Liver (tissue), 9 donors: ENCODE results near the gene POLE2. TPM values are rescaled to one million over a fixed set of nuclear protein-coding genes. Genes with fewer than 3 reads are reported as not detected.

Experiments
- DNase-seq: peaks from one replicate; pipeline ENCODE4 v3.0.0-alpha.2; 2017; ENCODE audit warnings: low spot score
- H3K27ac ChIP-seq, 2 donors: one replicate each; pipeline ENCODE4 v1.7.0; 2013; ENCODE audit warnings: inconsistent platforms in 2 of 2, low read length in 2 of 2, control low read depth in 1 of 2, low read depth in 1 of 2, mild to moderate bottlenecking in 1 of 2
- H3K27me3 ChIP-seq, 4 donors: one replicate each; pipeline versions ENCODE4 v1.6.1 to v1.7.0; 2013; ENCODE audit warnings: low read length in 3 of 4, inconsistent platforms in 1 of 4, mild to moderate bottlenecking in 1 of 4, moderate library complexity in 1 of 4; ENCODE audit not compliant: control insufficient read depth in 4 of 4, insufficient read depth in 4 of 4
- H3K36me3 ChIP-seq, 4 donors: one replicate each; pipeline versions ENCODE4 v1.6.1 to v1.7.0; 2013; ENCODE audit warnings: low read length in 3 of 4, mild to moderate bottlenecking in 3 of 4, low read depth in 1 of 4, moderate library complexity in 1 of 4; ENCODE audit not compliant: control insufficient read depth in 4 of 4, insufficient read depth in 3 of 4
- H3K4me1 ChIP-seq, 4 donors: one replicate each; pipeline versions ENCODE4 v1.6.1 to v1.7.0; 2013; ENCODE audit warnings: low read length in 3 of 4, mild to moderate bottlenecking in 3 of 4, moderate library complexity in 1 of 4; ENCODE audit not compliant: control insufficient read depth in 4 of 4, insufficient read depth in 4 of 4
- H3K4me3 ChIP-seq, 3 donors: one replicate each; pipeline versions ENCODE4 v1.6.1 to v1.7.0; 2013; ENCODE audit warnings: low read length in 3 of 3, control low read depth in 1 of 3, low read depth in 1 of 3, mild to moderate bottlenecking in 1 of 3
- H3K9ac ChIP-seq, 2 donors: one replicate each; pipeline ENCODE4 v1.7.0; 2013; ENCODE audit warnings: low read length in 2 of 2, mild to moderate bottlenecking in 2 of 2, moderate library complexity in 2 of 2, control low read depth in 1 of 2, low read depth in 1 of 2
- H3K9me3 ChIP-seq, 4 donors: one replicate each; pipeline versions ENCODE4 v1.6.1 to v1.7.0; 2013; ENCODE audit warnings: low read length in 3 of 4; ENCODE audit not compliant: control insufficient read depth in 4 of 4
- EGR1 ChIP-seq, 2 donors: IDR thresholded peaks; 2 replicates each; pipeline ENCODE4 v1.6.1; 2016 to 2018; ENCODE audit warnings: antibody characterized with exemption in 2 of 2, low read depth in 2 of 2
- FOXA1 ChIP-seq: IDR thresholded peaks from 2 replicates; pipeline ENCODE4 v1.6.1; 2016; ENCODE audit warnings: antibody characterized with exemption
- FOXA2 ChIP-seq: IDR thresholded peaks from 2 replicates; pipeline ENCODE4 v1.6.1; 2016; ENCODE audit warnings: antibody characterized with exemption
- GABPA ChIP-seq, 2 donors: IDR thresholded peaks in 1 of 2; conservative IDR thresholded peaks in 1 of 2; 2 replicates each; pipeline ENCODE4 v1.6.1; 2016; ENCODE audit warnings: antibody characterized with exemption in 2 of 2, mild to moderate bottlenecking in 1 of 2, moderate library complexity in 1 of 2
- HNF4A ChIP-seq, 2 donors: conservative IDR thresholded peaks; 2 replicates each; pipeline ENCODE4 v1.6.1; 2016; ENCODE audit warnings: antibody characterized with exemption in 2 of 2, mild to moderate bottlenecking in 2 of 2
- HNF4G ChIP-seq: IDR thresholded peaks from 2 replicates; pipeline ENCODE4 v1.6.1; 2016; ENCODE audit warnings: antibody characterized with exemption
- JUND ChIP-seq, 2 donors: IDR thresholded peaks; 2 replicates each; pipeline ENCODE4 v1.6.1; 2016; ENCODE audit warnings: antibody characterized with exemption in 2 of 2
- NR2F2 ChIP-seq: IDR thresholded peaks from 2 replicates; pipeline ENCODE4 v1.6.1; 2016; ENCODE audit warnings: antibody characterized with exemption
- RAD21 ChIP-seq, 2 donors: IDR thresholded peaks; 2 replicates each; pipeline ENCODE4 v1.6.1; 2016; ENCODE audit warnings: antibody characterized with exemption in 2 of 2, mild to moderate bottlenecking in 2 of 2
- RXRA ChIP-seq, 2 donors: IDR thresholded peaks; 2 replicates each; pipeline ENCODE4 v1.6.1; 2017 to 2018; ENCODE audit warnings: antibody characterized with exemption in 2 of 2, mild to moderate bottlenecking in 1 of 2
- SP1 ChIP-seq: IDR thresholded peaks from 2 replicates; pipeline ENCODE4 v1.6.1; 2018; ENCODE audit warnings: antibody characterized with exemption, mild to moderate bottlenecking
- TAF1 ChIP-seq: conservative IDR thresholded peaks from 2 replicates; pipeline ENCODE4 v1.6.1; 2016; ENCODE audit warnings: antibody characterized with exemption, mild to moderate bottlenecking
- WGBS: extraction: QIAGEN DNeasy Blood & Tissue Kit; methylation state at CpG from one replicate; pipeline ENCODE4 v1.1.7; 2013; 5-methylcytosine and 5-hydroxymethylcytosine counted together
- polyA plus RNA-seq, 2 donors: library from polyadenylated mRNA; stranded (reverse) in 1 of 2; unstranded in 1 of 2; fragments of 200-250 nt in 1 of 2; fragments of >200 nt in 1 of 2; fragmentation: Nextera tagmentation in 1 of 2; extraction: Ambion mirVana in 1 of 2; gene quantifications; one replicate each; pipeline versions ENCODE4 v1.2.1 to v1.2.3, GENCODE V29; 2013 to 2015
- total RNA-seq, 2 donors: library from RNA; depleted of rRNA; stranded (reverse); fragments of >200 nt; gene quantifications; one replicate each; pipeline ENCODE4 v1.2.3, GENCODE V29; 2014
- TF ChIP-seq, protein P1 (sequence below): IDR thresholded peaks from 2 replicates; pipeline ENCODE4 v1.6.1; 2016; ENCODE audit warnings: antibody characterized with exemption
- TF ChIP-seq, protein P2 (sequence below): IDR thresholded peaks from 2 replicates; pipeline ENCODE4 v1.6.1; 2016; ENCODE audit warnings: antibody characterized with exemption
- TF ChIP-seq, protein P3 (sequence below): IDR thresholded peaks from 2 replicates; pipeline ENCODE4 v1.6.1; 2016; ENCODE audit warnings: antibody characterized with exemption, mild to moderate bottlenecking
- TF ChIP-seq, protein P4 (sequence below): IDR thresholded peaks from 2 replicates; pipeline ENCODE4 v1.6.1; 2016; ENCODE audit warnings: antibody characterized with exemption
- TF ChIP-seq, protein P5 (sequence below): fragments of 150-350 bp; IDR thresholded peaks from 2 replicates; pipeline ENCODE4 v1.5.1; 2017; ENCODE audit warnings: improper control_type of control experiment, low read depth, low read length; ENCODE audit not compliant: missing input control
- donor health status: healthy.
- donor health status: healthy.
- donor health status: healthy.
- donor health status: healthy.
- donor health status: healthy.

The POLE2 gene
- total and polyA plus RNA-seq, 4 donors = 1.3 to 16.5 (median 1.7) TPM

DNA sequence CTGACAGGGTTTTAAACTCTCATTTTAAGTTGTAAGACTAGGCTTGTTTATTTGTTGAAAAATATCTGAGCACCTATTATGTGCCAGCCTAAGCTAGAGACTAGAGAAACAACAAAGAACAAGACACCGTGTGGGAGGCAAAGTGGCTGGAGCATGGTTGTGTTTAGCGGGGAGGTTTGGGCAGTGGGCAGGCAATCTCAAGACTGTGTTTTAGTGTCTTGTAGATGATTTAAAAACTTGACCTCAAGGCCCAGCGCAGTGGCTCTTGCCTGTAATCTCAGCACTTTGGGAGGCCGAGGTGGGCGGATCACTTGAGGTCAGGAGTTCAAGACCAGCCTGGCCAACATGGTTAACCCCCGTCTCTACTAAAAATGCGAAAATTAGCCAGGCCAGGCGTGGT, 75.3 kb downstream of the POLE2 start:
- Histone ChIP-seq H3K4me1 (peaks cover 0 to 6% (median 1%) of the 10 kb centered on the region in 4 donors), H3K9me3 (no peaks in the 10 kb centered on the region), H3K4me3 (no peak overlapping the region), H3K36me3 (no peaks in the 10 kb centered on the region), H3K27me3 (no peaks in the 10 kb centered on the region), H3K27ac (no peak overlapping the region), H3K9ac (no peak overlapping the region)
- WGBS = 93% methylated on average over 8 of the region's 8 CpGs
- TF ChIP-seq, protein P1, sequence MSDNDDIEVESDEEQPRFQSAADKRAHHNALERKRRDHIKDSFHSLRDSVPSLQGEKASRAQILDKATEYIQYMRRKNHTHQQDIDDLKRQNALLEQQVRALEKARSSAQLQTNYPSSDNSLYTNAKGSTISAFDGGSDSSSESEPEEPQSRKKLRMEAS = no peak
- TF ChIP-seq, protein P2, sequence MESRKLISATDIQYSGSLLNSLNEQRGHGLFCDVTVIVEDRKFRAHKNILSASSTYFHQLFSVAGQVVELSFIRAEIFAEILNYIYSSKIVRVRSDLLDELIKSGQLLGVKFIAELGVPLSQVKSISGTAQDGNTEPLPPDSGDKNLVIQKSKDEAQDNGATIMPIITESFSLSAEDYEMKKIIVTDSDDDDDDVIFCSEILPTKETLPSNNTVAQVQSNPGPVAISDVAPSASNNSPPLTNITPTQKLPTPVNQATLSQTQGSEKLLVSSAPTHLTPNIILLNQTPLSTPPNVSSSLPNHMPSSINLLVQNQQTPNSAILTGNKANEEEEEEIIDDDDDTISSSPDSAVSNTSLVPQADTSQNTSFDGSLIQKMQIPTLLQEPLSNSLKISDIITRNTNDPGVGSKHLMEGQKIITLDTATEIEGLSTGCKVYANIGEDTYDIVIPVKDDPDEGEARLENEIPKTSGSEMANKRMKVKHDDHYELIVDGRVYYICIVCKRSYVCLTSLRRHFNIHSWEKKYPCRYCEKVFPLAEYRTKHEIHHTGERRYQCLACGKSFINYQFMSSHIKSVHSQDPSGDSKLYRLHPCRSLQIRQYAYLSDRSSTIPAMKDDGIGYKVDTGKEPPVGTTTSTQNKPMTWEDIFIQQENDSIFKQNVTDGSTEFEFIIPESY = no peak
- TF ChIP-seq HNF4A (conservative IDR thresholded peaks at IDR 0.05) (no peak), FOXA2 (no peak), RAD21 (IDR thresholded peaks at IDR 0.05) (no peak), HNF4G (no peak), JUND (IDR thresholded peaks at IDR 0.05) (no peak), TAF1 (no peak)
- TF ChIP-seq, protein P3, sequence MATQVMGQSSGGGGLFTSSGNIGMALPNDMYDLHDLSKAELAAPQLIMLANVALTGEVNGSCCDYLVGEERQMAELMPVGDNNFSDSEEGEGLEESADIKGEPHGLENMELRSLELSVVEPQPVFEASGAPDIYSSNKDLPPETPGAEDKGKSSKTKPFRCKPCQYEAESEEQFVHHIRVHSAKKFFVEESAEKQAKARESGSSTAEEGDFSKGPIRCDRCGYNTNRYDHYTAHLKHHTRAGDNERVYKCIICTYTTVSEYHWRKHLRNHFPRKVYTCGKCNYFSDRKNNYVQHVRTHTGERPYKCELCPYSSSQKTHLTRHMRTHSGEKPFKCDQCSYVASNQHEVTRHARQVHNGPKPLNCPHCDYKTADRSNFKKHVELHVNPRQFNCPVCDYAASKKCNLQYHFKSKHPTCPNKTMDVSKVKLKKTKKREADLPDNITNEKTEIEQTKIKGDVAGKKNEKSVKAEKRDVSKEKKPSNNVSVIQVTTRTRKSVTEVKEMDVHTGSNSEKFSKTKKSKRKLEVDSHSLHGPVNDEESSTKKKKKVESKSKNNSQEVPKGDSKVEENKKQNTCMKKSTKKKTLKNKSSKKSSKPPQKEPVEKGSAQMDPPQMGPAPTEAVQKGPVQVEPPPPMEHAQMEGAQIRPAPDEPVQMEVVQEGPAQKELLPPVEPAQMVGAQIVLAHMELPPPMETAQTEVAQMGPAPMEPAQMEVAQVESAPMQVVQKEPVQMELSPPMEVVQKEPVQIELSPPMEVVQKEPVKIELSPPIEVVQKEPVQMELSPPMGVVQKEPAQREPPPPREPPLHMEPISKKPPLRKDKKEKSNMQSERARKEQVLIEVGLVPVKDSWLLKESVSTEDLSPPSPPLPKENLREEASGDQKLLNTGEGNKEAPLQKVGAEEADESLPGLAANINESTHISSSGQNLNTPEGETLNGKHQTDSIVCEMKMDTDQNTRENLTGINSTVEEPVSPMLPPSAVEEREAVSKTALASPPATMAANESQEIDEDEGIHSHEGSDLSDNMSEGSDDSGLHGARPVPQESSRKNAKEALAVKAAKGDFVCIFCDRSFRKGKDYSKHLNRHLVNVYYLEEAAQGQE = no peak
- TF ChIP-seq, protein P4, sequence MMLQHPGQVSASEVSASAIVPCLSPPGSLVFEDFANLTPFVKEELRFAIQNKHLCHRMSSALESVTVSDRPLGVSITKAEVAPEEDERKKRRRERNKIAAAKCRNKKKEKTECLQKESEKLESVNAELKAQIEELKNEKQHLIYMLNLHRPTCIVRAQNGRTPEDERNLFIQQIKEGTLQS = no peak
- TF ChIP-seq, protein P5, sequence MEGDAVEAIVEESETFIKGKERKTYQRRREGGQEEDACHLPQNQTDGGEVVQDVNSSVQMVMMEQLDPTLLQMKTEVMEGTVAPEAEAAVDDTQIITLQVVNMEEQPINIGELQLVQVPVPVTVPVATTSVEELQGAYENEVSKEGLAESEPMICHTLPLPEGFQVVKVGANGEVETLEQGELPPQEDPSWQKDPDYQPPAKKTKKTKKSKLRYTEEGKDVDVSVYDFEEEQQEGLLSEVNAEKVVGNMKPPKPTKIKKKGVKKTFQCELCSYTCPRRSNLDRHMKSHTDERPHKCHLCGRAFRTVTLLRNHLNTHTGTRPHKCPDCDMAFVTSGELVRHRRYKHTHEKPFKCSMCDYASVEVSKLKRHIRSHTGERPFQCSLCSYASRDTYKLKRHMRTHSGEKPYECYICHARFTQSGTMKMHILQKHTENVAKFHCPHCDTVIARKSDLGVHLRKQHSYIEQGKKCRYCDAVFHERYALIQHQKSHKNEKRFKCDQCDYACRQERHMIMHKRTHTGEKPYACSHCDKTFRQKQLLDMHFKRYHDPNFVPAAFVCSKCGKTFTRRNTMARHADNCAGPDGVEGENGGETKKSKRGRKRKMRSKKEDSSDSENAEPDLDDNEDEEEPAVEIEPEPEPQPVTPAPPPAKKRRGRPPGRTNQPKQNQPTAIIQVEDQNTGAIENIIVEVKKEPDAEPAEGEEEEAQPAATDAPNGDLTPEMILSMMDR = no peak
- no peak for DNase-seq

DNA sequence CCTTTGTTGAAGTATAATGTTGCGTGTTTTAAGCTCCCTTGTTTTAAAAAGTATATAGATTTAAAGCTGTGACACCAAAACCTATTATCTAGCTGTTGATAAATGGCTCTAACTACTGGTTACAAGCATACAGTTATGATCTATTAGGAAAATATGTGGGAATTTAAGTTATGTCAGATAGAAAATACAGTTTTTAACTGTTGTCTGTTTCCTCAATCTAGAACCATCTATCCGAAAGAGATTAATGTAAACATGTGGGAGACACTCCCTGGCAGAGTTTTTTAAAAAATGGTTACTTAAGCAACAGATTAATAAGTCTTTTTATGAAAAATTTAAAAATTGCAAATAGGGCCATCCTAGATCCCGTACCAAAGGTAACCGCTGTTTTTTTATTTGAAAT, 75.8 kb downstream of the POLE2 start:
- no peak overlapping the region for H3K27ac ChIP-seq
- H3K9me3 ChIP-seq = no peaks in the 10 kb centered on the region
- no peaks in the 10 kb centered on the region for H3K27me3 ChIP-seq
- H3K36me3 ChIP-seq = no peaks in the 10 kb centered on the region
- no peak for DNase-seq
- H3K4me1 ChIP-seq = peaks cover 0 to 3% (median under 1%) of the 10 kb centered on the region in 4 donors
- WGBS = 95% methylated on average over 4 of the region's 4 CpGs
- no peak overlapping the region for H3K4me3 ChIP-seq
- H3K9ac ChIP-seq = no peak overlapping the region
- TF ChIP-seq RXRA (IDR thresholded peaks at IDR 0.05) = no peak
- TF ChIP-seq, protein P4 = no peak
- TF ChIP-seq FOXA1 = no peak
- TF ChIP-seq HNF4G = no peak
- TF ChIP-seq, protein P3 = no peak
- TF ChIP-seq EGR1 (IDR thresholded peaks at IDR 0.05; ENCODE audit: low read depth in 2 of 2) = no peak
- TF ChIP-seq, protein P5 = no peak
- TF ChIP-seq GABPA (IDR thresholded peaks at IDR 0.05 in 1 of 2, conservative IDR thresholded peaks at IDR 0.05 in 1 of 2) = no peak
- TF ChIP-seq, protein P1 = no peak
- no peak for TF ChIP-seq HNF4A (conservative IDR thresholded peaks at IDR 0.05)
- TF ChIP-seq SP1 = no peak
- no peak for TF ChIP-seq RAD21 (IDR thresholded peaks at IDR 0.05)
- no peak for TF ChIP-seq NR2F2
